Uterus (tissue), 4 donors: Measurements from ENCODE around the gene TRIP11. TPM values are rescaled to one million over a fixed set of nuclear protein-coding genes. Genes with fewer than 3 reads are reported as not detected.

ENCODE experiments used
- DNase-seq, 2 donors: peaks; one replicate each; pipeline ENCODE4 v3.0.0-alpha.2; 2019 to 2020
- H3K27ac ChIP-seq, 2 donors: fragments of 200-600 bp; sonication (generic); 1 replicate in 1 of 2; 2 replicates in 1 of 2; pipeline ENCODE4 v1.5.1; 2016 to 2018
- H3K27me3 ChIP-seq, 2 donors: fragments of 200-600 bp; sonication (generic); one replicate each; pipeline ENCODE4 v1.5.1; 2018 to 2019; ENCODE audit warnings: control low read depth in 1 of 2
- H3K36me3 ChIP-seq, 2 donors: fragments of 200-600 bp; sonication (generic); one replicate each; pipeline ENCODE4 v1.5.1; 2019; ENCODE audit warnings: control low read depth in 1 of 2
- H3K4me1 ChIP-seq, 2 donors: fragments of 200-600 bp; sonication (generic); one replicate each; pipeline ENCODE4 v1.5.1; 2018 to 2019; ENCODE audit warnings: control low read depth in 1 of 2
- H3K4me3 ChIP-seq, 2 donors: fragments of 200-600 bp; sonication (generic); 1 replicate in 1 of 2; 2 replicates in 1 of 2; pipeline ENCODE4 v1.5.1; 2018 to 2019; ENCODE audit warnings: mild to moderate bottlenecking in 1 of 2
- H3K9me3 ChIP-seq, 2 donors: fragments of 200-600 bp; sonication (generic); one replicate each; pipeline ENCODE4 v1.5.1; 2019; ENCODE audit warnings: control low read depth in 1 of 2
- CTCF ChIP-seq, 4 experiments: fragments of 200-600 bp in 2 of 4; fragments of 450-650 bp in 2 of 4; sonication (generic) in 2 of 4; IDR thresholded peaks; one replicate each; pipeline ENCODE4 v1.5.1; 2016 to 2019; ENCODE audit warnings: antibody characterized with exemption in 4 of 4, mild to moderate bottlenecking in 2 of 4, moderate library complexity in 1 of 4
- POLR2A ChIP-seq, 2 donors: fragments of 450-650 bp; IDR thresholded peaks; one replicate each; pipeline ENCODE4 v1.6.1; 2016; ENCODE audit warnings: antibody characterized with exemption in 2 of 2, mild to moderate bottlenecking in 1 of 2, moderate library complexity in 1 of 2
- intact Hi-C: fragments of 100-400 bp; cut with DNase I; formaldehyde crosslinking; loops from one replicate; pipeline ENCODE4 v1.15.1; 2023; ENCODE audit warnings: low total_unique reads
- total RNA-seq, 4 donors: library from RNA; depleted of rRNA in 3 of 4; stranded (reverse); fragments of >200 nt in 3 of 4; gene quantifications; one replicate each; pipeline versions ENCODE4 v1.1.0 to v1.2.4, GENCODE V29; 2014 to 2023
- donor health status: DM: yes; HTN: yes; CAD: no.

The TRIP11 gene
- total RNA-seq, 4 donors from 2014 or later, result 17.1 to 68.7 (median 47.7) TPM

GRCh38 chr14:91925727-91926121 lies 114.1 kb downstream of the TRIP11 start:
- H3K9me3 ChIP-seq, result no peaks in the 10 kb centered on the region
- peak overlapping the region in 1 of 2 donors; percentile 17 for H3K27ac ChIP-seq
- intact Hi-C loops, result no loop called here
- no peak for DNase-seq
- H3K4me3 ChIP-seq, result no peak overlapping the region
- peaks cover 0 to 10% of the 10 kb centered on the region in 2 donors for H3K4me1 ChIP-seq
- TF ChIP-seq CTCF (IDR thresholded peaks at IDR 0.05) (no peak), POLR2A (IDR thresholded peaks at IDR 0.05) (no peak)
- no peaks in the 10 kb centered on the region for H3K36me3 ChIP-seq
- H3K27me3 ChIP-seq, result no peaks in the 10 kb centered on the region

- intact Hi-C loops, result no loop called here
- no peak for DNase-seq
- peaks cover 0 to 10% of the 10 kb centered on the region in 2 donors for H3K4me1 ChIP-seq
Observed at GRCh38 chr14:91925001-91925726, 114.7 kb downstream of the TRIP11 start.

GRCh38 chr14:91920526-91920925 lies 119.3 kb downstream of the TRIP11 start:
- Histone ChIP-seq H3K27me3 (no peaks in the 10 kb centered on the region), H3K4me1 (peaks cover 0 to 5% of the 10 kb centered on the region in 2 donors), H3K9me3 (no peaks in the 10 kb centered on the region), H3K4me3 (no peak overlapping the region), H3K36me3 (no peaks in the 10 kb centered on the region), H3K27ac (peak overlapping the region in 1 of 2 donors; percentile 17)
- intact Hi-C loops, result no loop called here
- no peak for DNase-seq
- TF ChIP-seq CTCF (IDR thresholded peaks at IDR 0.05) (no peak), POLR2A (IDR thresholded peaks at IDR 0.05) (no peak)

More at GRCh38 chr14:91925001-91925726, 114.7 kb downstream of the TRIP11 start:
- TF ChIP-seq CTCF (IDR thresholded peaks at IDR 0.05) (no peak), POLR2A (IDR thresholded peaks at IDR 0.05) (no peak)
- Histone ChIP-seq H3K36me3 (no peaks in the 10 kb centered on the region), H3K27ac (peak overlapping the region; percentile 8 to 17), H3K27me3 (no peaks in the 10 kb centered on the region), H3K9me3 (no peaks in the 10 kb centered on the region), H3K4me3 (no peak overlapping the region)

- Histone ChIP-seq H3K27me3 (no peaks in the 10 kb centered on the region), H3K9me3 (no peaks in the 10 kb centered on the region), H3K4me3 (no peak overlapping the region), H3K4me1 (peaks cover 0 to 5% of the 10 kb centered on the region in 2 donors), H3K36me3 (no peaks in the 10 kb centered on the region), H3K27ac (peak overlapping the region; percentile 49 to 61)
- peak in 1 of 2 donors; percentile 43 for DNase-seq
- intact Hi-C loops, result no loop called here
- TF ChIP-seq POLR2A (IDR thresholded peaks at IDR 0.05), result no peak
- TF ChIP-seq CTCF (IDR thresholded peaks at IDR 0.05), result no peak
Observed at GRCh38 chr14:91919814-91920213, 120.0 kb downstream of the TRIP11 start.

- intact Hi-C loops, result no loop called here
- TF ChIP-seq POLR2A (IDR thresholded peaks at IDR 0.05) (no peak), CTCF (IDR thresholded peaks at IDR 0.05) (no peak)
- H3K4me1 ChIP-seq, result peaks cover 0 to 5% of the 10 kb centered on the region in 2 donors
- H3K9me3 ChIP-seq, result no peaks in the 10 kb centered on the region
- H3K27ac ChIP-seq, result peak overlapping the region; percentile 49 to 61
- H3K27me3 ChIP-seq, result no peaks in the 10 kb centered on the region
- H3K36me3 ChIP-seq, result no peaks in the 10 kb centered on the region
- peak; percentile 42 to 51 for DNase-seq
- no peak overlapping the region for H3K4me3 ChIP-seq
Observed at GRCh38 chr14:91918186-91918883, 121.5 kb downstream of the TRIP11 start.
